Activated naive CD8-positive, alpha-beta T cell (primary cell): ENCODE measurements around the gene USP32.
A peak's percentile ranks its signal among the peaks of the same experiment; 100 is the strongest.
"Not testable (repeated sequence)": the region's sequence is repeated elsewhere in the genome, so short reads cannot be mapped to it uniquely, and the experiment has no call there.

ENCODE experiments used
- H3K27ac Mint-ChIP-seq: one replicate; pipeline ENCODE4 v1.8.0; 2021; ENCODE audit warnings: mixed read lengths
- H3K27me3 Mint-ChIP-seq: one replicate; pipeline ENCODE4 v1.8.0; 2021; ENCODE audit warnings: mixed read lengths
- H3K36me3 Mint-ChIP-seq: one replicate; pipeline ENCODE4 v1.8.0; 2021; ENCODE audit warnings: mixed read lengths
- H3K4me1 Mint-ChIP-seq: one replicate; pipeline ENCODE4 v1.8.0; 2021; ENCODE audit warnings: low read depth, mixed read lengths
- H3K4me3 Mint-ChIP-seq: one replicate; pipeline ENCODE4 v1.8.0; 2021; ENCODE audit warnings: mild to moderate bottlenecking, mixed read lengths
- H3K9me3 Mint-ChIP-seq: one replicate; pipeline ENCODE4 v1.8.0; 2021; ENCODE audit warnings: low read depth, mixed read lengths

The USP32 gene

GRCh38 chr17:60231691-60232090 lies 160.2 kb downstream of the USP32 start:
- Mint-ChIP-seq H3K9me3 (no peaks in the 10 kb centered on the region), H3K36me3 (peaks cover 2% of the 10 kb centered on the region), H3K4me3 (no peak overlapping the region), H3K27ac (peak overlapping the region; percentile 1), H3K27me3 (no peaks in the 10 kb centered on the region), H3K4me1 (peaks cover 1% of the 10 kb centered on the region)

- H3K36me3 Mint-ChIP-seq: peaks cover 2% of the 10 kb centered on the region
- peak overlapping the region; percentile 1 for H3K27ac Mint-ChIP-seq
- no peak overlapping the region for H3K4me3 Mint-ChIP-seq
- no peaks in the 10 kb centered on the region for H3K9me3 Mint-ChIP-seq
- H3K27me3 Mint-ChIP-seq: no peaks in the 10 kb centered on the region
- H3K4me1 Mint-ChIP-seq: peaks cover 1% of the 10 kb centered on the region
Measured at GRCh38 chr17:60231234-60231633, 160.7 kb downstream of the USP32 start.

GRCh38 chr17:60230358-60230757 lies 161.6 kb downstream of the USP32 start:
- H3K27me3 Mint-ChIP-seq: no peaks in the 10 kb centered on the region

GRCh38 chr17:60229188-60229802 lies 162.6 kb downstream of the USP32 start:
- Mint-ChIP-seq H3K9me3 (no peaks in the 10 kb centered on the region), H3K27me3 (no peaks in the 10 kb centered on the region), H3K4me3 (no peak overlapping the region), H3K27ac (no peak overlapping the region), H3K36me3 (no peaks in the 10 kb centered on the region), H3K4me1 (peaks cover 1% of the 10 kb centered on the region)

More at GRCh38 chr17:60230358-60230757, 161.6 kb downstream of the USP32 start:
- peaks cover 2% of the 10 kb centered on the region for H3K36me3 Mint-ChIP-seq
- H3K9me3 Mint-ChIP-seq: no peaks in the 10 kb centered on the region
- H3K4me1 Mint-ChIP-seq: peaks cover 1% of the 10 kb centered on the region
- H3K27ac Mint-ChIP-seq: no peak overlapping the region
- H3K4me3 Mint-ChIP-seq: no peak overlapping the region

- not testable (repeated sequence) for H3K4me3 Mint-ChIP-seq, H3K27me3 Mint-ChIP-seq, H3K36me3 Mint-ChIP-seq, H3K9me3 Mint-ChIP-seq, H3K27ac Mint-ChIP-seq, H3K4me1 Mint-ChIP-seq
Measured at GRCh38 chr17:60227276-60227675, 164.7 kb downstream of the USP32 start.

GRCh38 chr17:60224064-60224463 lies 167.9 kb downstream of the USP32 start:
- H3K9me3 Mint-ChIP-seq: no peaks in the 10 kb centered on the region
- no peak overlapping the region for H3K27ac Mint-ChIP-seq
- no peaks in the 10 kb centered on the region for H3K4me1 Mint-ChIP-seq
- peaks cover 6% of the 10 kb centered on the region for H3K36me3 Mint-ChIP-seq
- H3K4me3 Mint-ChIP-seq: no peak overlapping the region
- no peaks in the 10 kb centered on the region for H3K27me3 Mint-ChIP-seq

- no peaks in the 10 kb centered on the region for H3K4me1 Mint-ChIP-seq
- H3K9me3 Mint-ChIP-seq: no peaks in the 10 kb centered on the region
- H3K27me3 Mint-ChIP-seq: no peaks in the 10 kb centered on the region
- H3K4me3 Mint-ChIP-seq: no peak overlapping the region
- no peak overlapping the region for H3K27ac Mint-ChIP-seq
- H3K36me3 Mint-ChIP-seq: peaks cover 6% of the 10 kb centered on the region
Measured at GRCh38 chr17:60223456-60223855, 168.5 kb downstream of the USP32 start.

GRCh38 chr17:60218774-60219173 lies 173.2 kb downstream of the USP32 start:
- H3K36me3 Mint-ChIP-seq, H3K4me1 Mint-ChIP-seq, H3K27ac Mint-ChIP-seq, H3K9me3 Mint-ChIP-seq, H3K4me3 Mint-ChIP-seq, H3K27me3 Mint-ChIP-seq: not testable (repeated sequence)

GRCh38 chr17:60215895-60216294 lies 176.0 kb downstream of the USP32 start:
- not testable (repeated sequence) for H3K27me3 Mint-ChIP-seq, H3K27ac Mint-ChIP-seq, H3K4me1 Mint-ChIP-seq

GRCh38 chr17:60211282-60211681 lies 180.7 kb downstream of the USP32 start:
- not testable (repeated sequence) for H3K27ac Mint-ChIP-seq, H3K36me3 Mint-ChIP-seq, H3K27me3 Mint-ChIP-seq, H3K4me1 Mint-ChIP-seq, H3K9me3 Mint-ChIP-seq, H3K4me3 Mint-ChIP-seq

More at GRCh38 chr17:60215895-60216294, 176.0 kb downstream of the USP32 start:
- H3K9me3 Mint-ChIP-seq, H3K36me3 Mint-ChIP-seq, H3K4me3 Mint-ChIP-seq: not testable (repeated sequence)

- not testable (repeated sequence) for H3K9me3 Mint-ChIP-seq, H3K36me3 Mint-ChIP-seq, H3K27me3 Mint-ChIP-seq, H3K27ac Mint-ChIP-seq, H3K4me3 Mint-ChIP-seq, H3K4me1 Mint-ChIP-seq
Measured at GRCh38 chr17:60208302-60208701, 183.6 kb downstream of the USP32 start.

- not testable (repeated sequence) for H3K9me3 Mint-ChIP-seq, H3K36me3 Mint-ChIP-seq, H3K4me3 Mint-ChIP-seq, H3K4me1 Mint-ChIP-seq, H3K27ac Mint-ChIP-seq, H3K27me3 Mint-ChIP-seq
Measured at GRCh38 chr17:60205782-60206181, 186.2 kb downstream of the USP32 start.

- not testable (repeated sequence) for H3K4me1 Mint-ChIP-seq, H3K27ac Mint-ChIP-seq, H3K4me3 Mint-ChIP-seq, H3K27me3 Mint-ChIP-seq, H3K9me3 Mint-ChIP-seq, H3K36me3 Mint-ChIP-seq
Measured at GRCh38 chr17:60198630-60199029, 193.3 kb downstream of the USP32 start.

GRCh38 chr17:60194141-60194540 lies 197.8 kb downstream of the USP32 start:
- not testable (repeated sequence) for H3K27ac Mint-ChIP-seq, H3K27me3 Mint-ChIP-seq, H3K4me3 Mint-ChIP-seq, H3K4me1 Mint-ChIP-seq, H3K9me3 Mint-ChIP-seq
- peaks cover 12% of the 10 kb centered on the region for H3K36me3 Mint-ChIP-seq

- H3K9me3 Mint-ChIP-seq: no peaks in the 10 kb centered on the region
- no peak overlapping the region for H3K4me3 Mint-ChIP-seq
- no peaks in the 10 kb centered on the region for H3K4me1 Mint-ChIP-seq
- H3K27ac Mint-ChIP-seq: no peak overlapping the region
- H3K36me3 Mint-ChIP-seq: peaks cover 17% of the 10 kb centered on the region
- H3K27me3 Mint-ChIP-seq: no peaks in the 10 kb centered on the region
Measured at GRCh38 chr17:60193482-60193881, 198.5 kb downstream of the USP32 start.

- H3K4me1 Mint-ChIP-seq, H3K27me3 Mint-ChIP-seq, H3K27ac Mint-ChIP-seq, H3K9me3 Mint-ChIP-seq, H3K4me3 Mint-ChIP-seq: not testable (repeated sequence)
- peaks cover 17% of the 10 kb centered on the region for H3K36me3 Mint-ChIP-seq
Measured at GRCh38 chr17:60193032-60193431, 198.9 kb downstream of the USP32 start.
